H9 (cell line): Measurements from ENCODE around the gene ZNF618. TPM values are rescaled to one million over a fixed set of nuclear protein-coding genes. Genes with fewer than 3 reads are reported as not detected.

Source experiments
- DNase-seq: peaks from one replicate; pipeline ENCODE4 v3.0.0-alpha.2; 2017
- H2AFZ ChIP-seq: one replicate; pipeline ENCODE4 v1.6.1; 2013; ENCODE audit warnings: mild to moderate bottlenecking, low read length, control low read depth, moderate library complexity
- H2AK5ac ChIP-seq: 2 replicates; pipeline ENCODE4 v1.6.1; 2013; ENCODE audit warnings: low read length, control low read depth, mixed read lengths; ENCODE audit not compliant: insufficient read length
- H2BK120ac ChIP-seq: one replicate; pipeline ENCODE4 v1.6.1; 2013; ENCODE audit warnings: low read depth, mild to moderate bottlenecking, low read length, control low read depth, inconsistent platforms; ENCODE audit not compliant: poor library complexity, severe bottlenecking
- H2BK12ac ChIP-seq: 2 replicates; pipeline ENCODE4 v1.6.1; 2013; ENCODE audit warnings: low read length, control low read depth, mixed read lengths, low read depth; ENCODE audit not compliant: insufficient read length
- H2BK15ac ChIP-seq: 2 replicates; pipeline ENCODE4 v1.6.1; 2013; ENCODE audit warnings: low read depth, low read length, control low read depth
- H2BK20ac ChIP-seq: one replicate; pipeline ENCODE4 v1.6.1; 2013; ENCODE audit warnings: low read depth, mild to moderate bottlenecking, low read length, control low read depth, inconsistent platforms; ENCODE audit not compliant: poor library complexity, severe bottlenecking
- H2BK5ac ChIP-seq: 2 replicates; pipeline ENCODE4 v1.6.1; 2013; ENCODE audit warnings: low read length, control low read depth, mixed read lengths; ENCODE audit not compliant: insufficient read length
- H3K14ac ChIP-seq: 2 replicates; pipeline ENCODE4 v1.6.1; 2013; ENCODE audit warnings: low read length, control low read depth; ENCODE audit not compliant: insufficient read depth
- H3K18ac ChIP-seq: 2 replicates; pipeline ENCODE4 v1.6.1; 2013; ENCODE audit warnings: low read depth, mild to moderate bottlenecking, mixed read lengths, low read length, control low read depth; ENCODE audit not compliant: insufficient read length
- H3K23ac ChIP-seq: 2 replicates; pipeline ENCODE4 v1.6.1; 2013; ENCODE audit warnings: low read length, control low read depth, mixed read lengths, low read depth; ENCODE audit not compliant: insufficient read length
- H3K23me2 ChIP-seq: 2 replicates; pipeline ENCODE4 v1.6.1; 2013; ENCODE audit warnings: low read depth, mild to moderate bottlenecking, mixed read lengths, low read length, control low read depth; ENCODE audit not compliant: insufficient read length, poor library complexity, severe bottlenecking
- H3K27ac ChIP-seq: 2 replicates; pipeline ENCODE4 v1.5.1; 2013; ENCODE audit warnings: low read length, control low read depth, mixed read lengths, low read depth; ENCODE audit not compliant: insufficient read length
- H3K27me3 ChIP-seq: 2 replicates; pipeline ENCODE4 v1.6.1; 2013; ENCODE audit warnings: low read length, control low read depth, inconsistent platforms; ENCODE audit not compliant: insufficient read depth
- H3K4ac ChIP-seq: 2 replicates; pipeline ENCODE4 v1.6.1; 2013; ENCODE audit warnings: low read depth, mild to moderate bottlenecking, control low read depth, inconsistent platforms, low read length, moderate library complexity
- H3K4me1 ChIP-seq: 2 replicates; pipeline ENCODE4 v1.6.1; 2013; ENCODE audit warnings: low read length, control low read depth, inconsistent platforms; ENCODE audit not compliant: insufficient read depth
- H3K4me2 ChIP-seq: 2 replicates; pipeline ENCODE4 v1.6.1; 2013; ENCODE audit warnings: low read length, control low read depth, mixed read lengths; ENCODE audit not compliant: insufficient read length, insufficient read depth
- H3K56ac ChIP-seq: 2 replicates; pipeline ENCODE4 v1.6.1; 2013; ENCODE audit warnings: low read depth, mild to moderate bottlenecking, mixed read lengths, low read length, control low read depth; ENCODE audit not compliant: insufficient read length
- H3K79me1 ChIP-seq: 2 replicates; pipeline ENCODE4 v1.6.1; 2013; ENCODE audit warnings: low read depth, mild to moderate bottlenecking, moderate library complexity, low read length, control low read depth, inconsistent platforms; ENCODE audit not compliant: insufficient read depth, poor library complexity, severe bottlenecking
- H3K79me2 ChIP-seq: 2 replicates; pipeline ENCODE4 v1.6.1; 2013; ENCODE audit warnings: low read length, control low read depth, inconsistent platforms; ENCODE audit not compliant: insufficient read depth
- H3K9ac ChIP-seq: 2 replicates; pipeline ENCODE4 v1.6.1; 2013; ENCODE audit warnings: low read length, control low read depth, mixed read lengths; ENCODE audit not compliant: insufficient read length; ENCODE audit errors: extremely low read depth
- H3K9me3 ChIP-seq: one replicate; pipeline ENCODE4 v1.6.1; 2013; ENCODE audit warnings: low read depth, low read length, inconsistent platforms; ENCODE audit not compliant: control insufficient read depth
- H3T11ph ChIP-seq: one replicate; pipeline ENCODE4 v1.6.1; 2013; ENCODE audit warnings: mild to moderate bottlenecking, low read length, control low read depth, inconsistent platforms
- H4K20me1 ChIP-seq: one replicate; pipeline ENCODE4 v1.6.1; 2013; ENCODE audit not compliant: control insufficient read depth, insufficient read length, insufficient read depth
- H4K5ac ChIP-seq: 2 replicates; pipeline ENCODE4 v1.6.1; 2013; ENCODE audit warnings: low read depth, mild to moderate bottlenecking, mixed read lengths, low read length, control low read depth; ENCODE audit not compliant: insufficient read length
- H4K8ac ChIP-seq: replicated peaks from 2 replicates; pipeline ENCODE4 v1.6.1; 2013; ENCODE audit warnings: low read length, control low read depth, mixed read lengths, low read depth; ENCODE audit not compliant: insufficient read length
- H4K91ac ChIP-seq: 2 replicates; pipeline ENCODE4 v1.6.1; 2013; ENCODE audit warnings: low read depth, mild to moderate bottlenecking, moderate library complexity, mixed read lengths, low read length, control low read depth; ENCODE audit not compliant: insufficient read length
- H3K27ac Mint-ChIP-seq, 3 experiments: 2 replicates in 2 of 3; 3 replicates in 1 of 3; pipeline ENCODE4 v1.8.0; 2020 to 2021; ENCODE audit warnings: mixed read lengths in 3 of 3, mild to moderate bottlenecking in 1 of 3, moderate library complexity in 1 of 3
- H3K27me3 Mint-ChIP-seq: 2 replicates; pipeline ENCODE4 v1.8.0; 2021; ENCODE audit warnings: low read depth, mild to moderate bottlenecking, moderate library complexity, mixed read lengths
- H3K36me3 Mint-ChIP-seq, 3 experiments: 2 replicates in 2 of 3; 3 replicates in 1 of 3; pipeline ENCODE4 v1.8.0; 2020 to 2021; ENCODE audit warnings: low read depth in 3 of 3, mixed read lengths in 3 of 3; ENCODE audit not compliant: insufficient read depth in 1 of 3
- H3K4me1 Mint-ChIP-seq, 2 experiments: 2 replicates each; pipeline ENCODE4 v1.8.0; 2020; ENCODE audit warnings: mixed read lengths in 2 of 2
- H3K4me3 Mint-ChIP-seq, 2 experiments: 2 replicates in 1 of 2; 3 replicates in 1 of 2; pipeline ENCODE4 v1.8.0; 2020 to 2021; ENCODE audit warnings: mild to moderate bottlenecking in 2 of 2, mixed read lengths in 2 of 2, moderate library complexity in 1 of 2
- H3K9me3 Mint-ChIP-seq, 2 experiments: 2 replicates in 1 of 2; 3 replicates in 1 of 2; pipeline ENCODE4 v1.8.0; 2020; ENCODE audit warnings: mild to moderate bottlenecking in 2 of 2, mixed read lengths in 2 of 2, moderate library complexity in 1 of 2
- CTCF ChIP-seq: fragments of 200-600 bp; sonication (generic); conservative IDR thresholded peaks from 3 replicates; pipeline ENCODE4 v1.8.0; 2021; ENCODE audit warnings: antibody characterized with exemption, mild to moderate bottlenecking
- WGBS: extraction: QIAGEN DNeasy Blood & Tissue Kit; methylation state at CpG from one replicate; pipeline ENCODE4 v1.1.7; 2013; ENCODE audit warnings: missing lambda C conversion rate, low lambda C conversion rate, mixed read lengths; ENCODE audit not compliant: insufficient read length; ENCODE audit errors: extremely low coverage; 5-methylcytosine and 5-hydroxymethylcytosine counted together
- total RNA-seq: library from RNA; stranded (reverse); gene quantifications from 2 replicates; pipeline ENCODE4 v1.2.1, GENCODE V29; 2021

Gene ZNF618
- total RNA-seq, 1 experiment from 2014 or later: 13.6 TPM

GRCh38 chr9:113851873-113852272 lies 24.2 kb upstream of the ZNF618 start:
- Histone ChIP-seq H3K79me2 (no peaks in the 10 kb centered on the region), H3K56ac (no peak overlapping the region), H3K23ac (no peak overlapping the region), H3K9me3 (no peaks in the 10 kb centered on the region), H2BK120ac (no peak overlapping the region), H3K27me3 (no peaks in the 10 kb centered on the region), H2AFZ (no peak overlapping the region), H2BK5ac (no peak overlapping the region), H3K79me1 (no peaks in the 10 kb centered on the region), H2AK5ac (no peak overlapping the region), H2BK12ac (no peak overlapping the region), H3T11ph (no peak overlapping the region), H4K91ac (no peak overlapping the region), H4K20me1 (no peaks in the 10 kb centered on the region), H3K4ac (no peak overlapping the region), H4K5ac (no peak overlapping the region), H2BK20ac (no peak overlapping the region), H3K27ac (no peak overlapping the region), H4K8ac (no peak overlapping the region), H3K9ac (no peak overlapping the region), H3K18ac (no peak overlapping the region), H3K4me2 (no peak overlapping the region), H3K14ac (no peak overlapping the region), H3K4me1 (no peaks in the 10 kb centered on the region), H3K23me2 (no peaks in the 10 kb centered on the region), H2BK15ac (no peak overlapping the region)
- Mint-ChIP-seq H3K27me3 (peaks cover 2% of the 10 kb centered on the region), H3K4me3 (no peak overlapping the region), H3K36me3 (no peaks in the 10 kb centered on the region), H3K27ac (no peak overlapping the region), H3K9me3 (no peaks in the 10 kb centered on the region), H3K4me1 (no peaks in the 10 kb centered on the region)
- no peak for TF ChIP-seq CTCF
- no CpG with 5 or more reads among the region's 1 CpG for WGBS
- no peak for DNase-seq
